HEK293T (cell line): ENCODE results near the gene SNAI3.

Source experiments
- BHLHE40 ChIP-seq: fragments of 450-650 bp; IDR thresholded peaks from 2 replicates; pipeline ENCODE4 v1.6.1; 2016; ENCODE audit warnings: mild to moderate bottlenecking, moderate library complexity, borderline replicate concordance
- FOXA1 ChIP-seq: fragments of 450-650 bp; IDR thresholded peaks from 2 replicates; pipeline ENCODE4 v1.6.1; 2016; ENCODE audit warnings: mild to moderate bottlenecking
- SP1 ChIP-seq: fragments of 450-650 bp; IDR thresholded peaks from 2 replicates; pipeline ENCODE4 v1.6.1; 2017
- ZNF384 ChIP-seq: fragments of 450-650 bp; IDR thresholded peaks from 2 replicates; pipeline ENCODE4 v1.6.1; 2016

- TF ChIP-seq ZNF384 (no peak), BHLHE40 (no peak), SP1 (no peak), FOXA1 (no peak)
These were observed 8.6 kb downstream of the SNAI3 start for GRCh38 chr16:88677721-88678120.
